ENCODE results near the gene CISTR. TPM values are rescaled to one million over a fixed set of nuclear protein-coding genes. Genes with fewer than 3 reads are reported as not detected.

Gene CISTR
- total and polyA plus RNA-seq, 2 experiments from 2014 or later: not detected

DNA sequence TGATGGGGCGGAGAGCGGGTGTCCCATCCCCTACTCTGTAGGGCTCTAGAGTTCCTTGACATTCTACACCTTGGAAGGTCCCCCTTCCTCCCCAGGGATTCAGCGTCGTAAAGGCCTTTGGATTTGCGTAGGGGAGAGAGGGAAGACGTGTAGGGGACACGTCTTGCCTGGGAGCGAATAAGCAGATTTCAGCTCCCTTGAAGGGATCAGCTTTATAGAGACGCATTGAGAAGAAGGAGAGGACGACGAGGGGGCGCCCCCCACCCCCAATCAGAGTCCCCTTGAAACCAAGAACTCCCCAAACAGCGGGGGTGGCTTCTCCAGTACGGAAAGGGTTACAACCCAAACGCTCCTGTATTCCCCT lies 24.9 kb downstream of the CISTR start (continued):
- TF ChIP-seq, protein P1, sequence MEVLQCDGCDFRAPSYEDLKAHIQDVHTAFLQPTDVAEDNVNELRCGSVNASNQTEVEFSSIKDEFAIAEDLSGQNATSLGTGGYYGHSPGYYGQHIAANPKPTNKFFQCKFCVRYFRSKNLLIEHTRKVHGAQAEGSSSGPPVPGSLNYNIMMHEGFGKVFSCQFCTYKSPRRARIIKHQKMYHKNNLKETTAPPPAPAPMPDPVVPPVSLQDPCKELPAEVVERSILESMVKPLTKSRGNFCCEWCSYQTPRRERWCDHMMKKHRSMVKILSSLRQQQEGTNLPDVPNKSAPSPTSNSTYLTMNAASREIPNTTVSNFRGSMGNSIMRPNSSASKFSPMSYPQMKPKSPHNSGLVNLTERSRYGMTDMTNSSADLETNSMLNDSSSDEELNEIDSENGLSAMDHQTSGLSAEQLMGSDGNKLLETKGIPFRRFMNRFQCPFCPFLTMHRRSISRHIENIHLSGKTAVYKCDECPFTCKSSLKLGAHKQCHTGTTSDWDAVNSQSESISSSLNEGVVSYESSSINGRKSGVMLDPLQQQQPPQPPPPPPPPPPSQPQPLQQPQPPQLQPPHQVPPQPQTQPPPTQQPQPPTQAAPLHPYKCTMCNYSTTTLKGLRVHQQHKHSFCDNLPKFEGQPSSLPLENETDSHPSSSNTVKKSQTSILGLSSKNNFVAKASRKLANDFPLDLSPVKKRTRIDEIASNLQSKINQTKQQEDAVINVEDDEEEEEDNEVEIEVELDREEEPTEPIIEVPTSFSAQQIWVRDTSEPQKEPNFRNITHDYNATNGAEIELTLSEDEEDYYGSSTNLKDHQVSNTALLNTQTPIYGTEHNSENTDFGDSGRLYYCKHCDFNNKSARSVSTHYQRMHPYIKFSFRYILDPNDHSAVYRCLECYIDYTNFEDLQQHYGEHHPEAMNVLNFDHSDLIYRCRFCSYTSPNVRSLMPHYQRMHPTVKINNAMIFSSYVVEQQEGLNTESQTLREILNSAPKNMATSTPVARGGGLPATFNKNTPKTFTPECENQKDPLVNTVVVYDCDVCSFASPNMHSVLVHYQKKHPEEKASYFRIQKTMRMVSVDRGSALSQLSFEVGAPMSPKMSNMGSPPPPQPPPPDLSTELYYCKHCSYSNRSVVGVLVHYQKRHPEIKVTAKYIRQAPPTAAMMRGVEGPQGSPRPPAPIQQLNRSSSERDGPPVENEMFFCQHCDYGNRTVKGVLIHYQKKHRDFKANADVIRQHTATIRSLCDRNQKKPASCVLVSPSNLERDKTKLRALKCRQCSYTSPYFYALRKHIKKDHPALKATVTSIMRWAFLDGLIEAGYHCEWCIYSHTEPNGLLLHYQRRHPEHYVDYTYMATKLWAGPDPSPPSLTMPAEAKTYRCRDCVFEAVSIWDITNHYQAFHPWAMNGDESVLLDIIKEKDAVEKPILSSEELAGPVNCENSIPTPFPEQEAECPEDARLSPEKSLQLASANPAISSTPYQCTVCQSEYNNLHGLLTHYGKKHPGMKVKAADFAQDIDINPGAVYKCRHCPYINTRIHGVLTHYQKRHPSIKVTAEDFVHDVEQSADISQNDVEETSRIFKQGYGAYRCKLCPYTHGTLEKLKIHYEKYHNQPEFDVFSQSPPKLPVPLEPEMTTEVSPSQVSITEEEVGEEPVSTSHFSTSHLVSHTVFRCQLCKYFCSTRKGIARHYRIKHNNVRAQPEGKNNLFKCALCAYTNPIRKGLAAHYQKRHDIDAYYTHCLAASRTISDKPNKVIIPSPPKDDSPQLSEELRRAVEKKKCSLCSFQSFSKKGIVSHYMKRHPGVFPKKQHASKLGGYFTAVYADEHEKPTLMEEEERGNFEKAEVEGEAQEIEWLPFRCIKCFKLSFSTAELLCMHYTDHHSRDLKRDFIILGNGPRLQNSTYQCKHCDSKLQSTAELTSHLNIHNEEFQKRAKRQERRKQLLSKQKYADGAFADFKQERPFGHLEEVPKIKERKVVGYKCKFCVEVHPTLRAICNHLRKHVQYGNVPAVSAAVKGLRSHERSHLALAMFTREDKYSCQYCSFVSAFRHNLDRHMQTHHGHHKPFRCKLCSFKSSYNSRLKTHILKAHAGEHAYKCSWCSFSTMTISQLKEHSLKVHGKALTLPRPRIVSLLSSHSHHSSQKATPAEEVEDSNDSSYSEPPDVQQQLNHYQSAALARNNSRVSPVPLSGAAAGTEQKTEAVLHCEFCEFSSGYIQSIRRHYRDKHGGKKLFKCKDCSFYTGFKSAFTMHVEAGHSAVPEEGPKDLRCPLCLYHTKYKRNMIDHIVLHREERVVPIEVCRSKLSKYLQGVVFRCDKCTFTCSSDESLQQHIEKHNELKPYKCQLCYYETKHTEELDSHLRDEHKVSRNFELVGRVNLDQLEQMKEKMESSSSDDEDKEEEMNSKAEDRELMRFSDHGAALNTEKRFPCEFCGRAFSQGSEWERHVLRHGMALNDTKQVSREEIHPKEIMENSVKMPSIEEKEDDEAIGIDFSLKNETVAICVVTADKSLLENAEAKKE (CRISPR knock-in tag; IDR thresholded peaks at IDR 0.05): no peak
- TF ChIP-seq STAT1 (IDR thresholded peaks at IDR 0.05; ENCODE audit: unreplicated experiment): no peak
- TF ChIP-seq, protein P2, sequence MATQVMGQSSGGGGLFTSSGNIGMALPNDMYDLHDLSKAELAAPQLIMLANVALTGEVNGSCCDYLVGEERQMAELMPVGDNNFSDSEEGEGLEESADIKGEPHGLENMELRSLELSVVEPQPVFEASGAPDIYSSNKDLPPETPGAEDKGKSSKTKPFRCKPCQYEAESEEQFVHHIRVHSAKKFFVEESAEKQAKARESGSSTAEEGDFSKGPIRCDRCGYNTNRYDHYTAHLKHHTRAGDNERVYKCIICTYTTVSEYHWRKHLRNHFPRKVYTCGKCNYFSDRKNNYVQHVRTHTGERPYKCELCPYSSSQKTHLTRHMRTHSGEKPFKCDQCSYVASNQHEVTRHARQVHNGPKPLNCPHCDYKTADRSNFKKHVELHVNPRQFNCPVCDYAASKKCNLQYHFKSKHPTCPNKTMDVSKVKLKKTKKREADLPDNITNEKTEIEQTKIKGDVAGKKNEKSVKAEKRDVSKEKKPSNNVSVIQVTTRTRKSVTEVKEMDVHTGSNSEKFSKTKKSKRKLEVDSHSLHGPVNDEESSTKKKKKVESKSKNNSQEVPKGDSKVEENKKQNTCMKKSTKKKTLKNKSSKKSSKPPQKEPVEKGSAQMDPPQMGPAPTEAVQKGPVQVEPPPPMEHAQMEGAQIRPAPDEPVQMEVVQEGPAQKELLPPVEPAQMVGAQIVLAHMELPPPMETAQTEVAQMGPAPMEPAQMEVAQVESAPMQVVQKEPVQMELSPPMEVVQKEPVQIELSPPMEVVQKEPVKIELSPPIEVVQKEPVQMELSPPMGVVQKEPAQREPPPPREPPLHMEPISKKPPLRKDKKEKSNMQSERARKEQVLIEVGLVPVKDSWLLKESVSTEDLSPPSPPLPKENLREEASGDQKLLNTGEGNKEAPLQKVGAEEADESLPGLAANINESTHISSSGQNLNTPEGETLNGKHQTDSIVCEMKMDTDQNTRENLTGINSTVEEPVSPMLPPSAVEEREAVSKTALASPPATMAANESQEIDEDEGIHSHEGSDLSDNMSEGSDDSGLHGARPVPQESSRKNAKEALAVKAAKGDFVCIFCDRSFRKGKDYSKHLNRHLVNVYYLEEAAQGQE (IDR thresholded peaks at IDR 0.05; ENCODE audit: unreplicated experiment): no peak
- TF ChIP-seq CREB1 (CRISPR knock-in tag; IDR thresholded peaks at IDR 0.05; ENCODE audit: low read depth): no peak
- no peak for TF ChIP-seq NANOG (IDR thresholded peaks at IDR 0.05; ENCODE audit: borderline replicate concordance)
- no peak for TF ChIP-seq ZNF331 (CRISPR knock-in tag; IDR thresholded peaks at IDR 0.05; ENCODE audit: low read depth)
- no peak for TF ChIP-seq POLR2AphosphoS5 (IDR thresholded peaks at IDR 0.05; ENCODE audit: low read depth)

Measured in GM23338 (cell line).